GM18498 (cell line): ENCODE results near the gene IL6ST.
"Not testable (repeated sequence)": the region's sequence is repeated elsewhere in the genome, so short reads cannot be mapped to it uniquely, and the experiment has no call there.

Source experiments
- ATAC-seq: cut with Tn5 transposase; IDR thresholded peaks from one replicate; pipeline ENCODE4 v1.9.1; 2021; ENCODE audit warnings: mild to moderate bottlenecking, moderate library complexity; ENCODE audit not compliant: unreplicated experiment

The IL6ST gene

DNA sequence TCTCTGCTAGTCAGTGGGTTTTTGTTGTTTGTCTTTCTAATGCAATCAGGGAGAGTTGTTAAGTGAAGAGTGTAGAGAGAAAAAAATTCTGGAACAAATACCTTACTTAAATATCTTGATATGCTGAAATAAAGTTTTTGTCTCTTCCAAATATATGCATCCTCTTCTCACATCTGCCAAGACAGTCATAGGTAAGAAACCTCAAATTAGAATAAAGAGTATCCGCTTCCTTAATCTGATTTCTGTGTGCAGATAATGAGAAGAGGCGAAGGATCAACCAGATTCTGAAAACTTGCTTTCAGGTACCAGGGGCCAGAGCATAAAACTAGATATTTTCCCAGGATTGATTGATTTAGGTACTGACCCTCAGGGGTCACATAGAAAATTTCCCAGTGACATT is 11.3 kb upstream of the IL6ST start:
- peak; percentile 44 for ATAC-seq

DNA sequence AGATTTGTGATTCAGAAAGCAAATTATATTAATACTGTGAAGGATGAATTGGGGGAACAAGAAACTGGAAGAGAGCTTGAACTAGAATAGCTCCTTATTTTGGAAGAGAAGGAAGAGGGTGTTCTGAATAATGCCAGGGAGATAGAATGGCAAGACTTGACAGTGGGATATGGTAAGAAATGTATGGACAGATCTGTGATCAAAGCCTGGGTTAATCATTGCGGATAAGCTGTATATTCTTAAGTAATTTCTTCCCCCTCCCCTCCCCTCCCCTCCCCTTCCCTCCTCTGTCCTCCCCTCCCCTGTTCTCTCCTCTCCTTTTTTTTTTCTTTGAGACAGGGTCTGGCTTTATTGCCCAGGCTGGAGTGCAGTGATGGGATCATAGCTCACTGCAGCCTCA is 10.1 kb upstream of the IL6ST start:
- no peak for ATAC-seq

DNA sequence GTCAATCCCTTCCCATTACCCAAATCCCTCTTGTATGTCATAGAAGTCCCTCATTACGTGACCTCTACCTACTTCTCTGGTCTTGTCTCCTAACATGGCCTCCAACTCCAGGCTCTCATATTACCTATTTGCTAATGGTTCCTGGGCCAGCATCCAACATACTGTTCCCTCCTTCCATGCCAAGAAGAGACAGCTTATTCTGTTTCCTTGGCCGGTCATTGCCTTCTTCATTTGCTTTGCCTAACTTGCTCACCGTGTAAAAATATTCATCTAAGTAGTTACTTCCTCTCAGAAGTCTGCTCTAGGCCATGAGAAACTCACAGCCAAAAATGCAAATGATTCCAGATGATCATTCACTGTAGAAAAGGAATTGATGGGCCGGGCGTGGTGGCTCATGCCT is 8.9 kb upstream of the IL6ST start:
- ATAC-seq, result no peak

DNA sequence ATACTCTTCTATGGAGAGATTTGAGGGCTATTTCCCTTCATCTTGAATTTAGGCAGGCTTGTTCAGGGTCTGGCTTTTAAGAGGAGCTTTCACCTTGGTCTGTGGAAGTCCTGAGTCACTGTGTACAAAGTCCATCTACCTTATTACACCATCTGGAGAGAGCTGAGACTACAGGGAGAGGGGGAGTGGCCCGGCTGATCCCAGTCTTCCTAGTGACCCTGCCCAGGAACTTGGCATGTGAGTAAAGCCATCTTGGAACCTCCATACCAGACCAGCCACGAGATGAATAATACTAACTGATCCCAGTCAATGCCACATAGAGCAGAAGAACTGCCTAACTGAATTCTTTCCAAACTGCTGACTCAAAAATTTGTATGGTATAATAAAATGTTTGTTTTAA is 8.4 kb upstream of the IL6ST start:
- ATAC-seq, result no peak

DNA sequence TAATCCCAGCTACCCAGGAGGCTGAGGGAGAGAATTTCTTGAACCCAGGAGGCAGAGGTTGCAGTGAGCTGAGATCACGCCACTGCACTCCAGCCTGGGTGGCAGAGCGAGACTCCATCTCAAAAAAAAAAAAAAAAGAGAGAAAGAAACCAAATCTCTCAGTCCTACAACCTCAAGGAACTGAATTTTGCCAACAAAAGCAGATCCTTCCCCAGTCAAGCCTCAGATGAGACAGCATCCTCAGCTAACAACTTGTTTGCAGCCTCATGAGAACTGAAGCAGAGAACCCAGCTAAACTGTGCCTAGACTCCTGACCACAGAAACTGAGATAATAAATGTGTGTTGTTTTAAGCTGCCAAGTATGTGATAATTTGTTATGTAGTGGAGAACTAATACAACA is 7.5 kb upstream of the IL6ST start:
- ATAC-seq, result no peak

DNA sequence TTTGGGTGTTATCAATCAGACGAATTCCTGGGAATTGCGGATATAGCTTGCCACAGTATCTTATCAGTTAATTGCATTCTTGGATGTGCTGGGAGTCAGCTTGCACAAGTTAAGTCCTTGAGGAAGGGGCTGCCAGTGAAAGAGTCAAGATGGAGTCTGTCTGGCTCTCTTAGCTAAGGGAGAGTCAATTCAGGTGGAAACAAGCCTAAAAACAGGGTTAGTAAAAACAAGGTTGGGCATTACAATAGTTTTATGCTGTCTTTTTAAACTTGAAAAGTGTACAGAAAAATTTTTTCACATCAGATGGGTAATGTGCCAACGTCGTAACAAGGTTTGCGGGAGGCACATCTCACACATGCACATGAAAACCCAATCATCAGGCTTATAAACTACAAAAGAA is 5.5 kb upstream of the IL6ST start:
- not testable (repeated sequence) for ATAC-seq

DNA sequence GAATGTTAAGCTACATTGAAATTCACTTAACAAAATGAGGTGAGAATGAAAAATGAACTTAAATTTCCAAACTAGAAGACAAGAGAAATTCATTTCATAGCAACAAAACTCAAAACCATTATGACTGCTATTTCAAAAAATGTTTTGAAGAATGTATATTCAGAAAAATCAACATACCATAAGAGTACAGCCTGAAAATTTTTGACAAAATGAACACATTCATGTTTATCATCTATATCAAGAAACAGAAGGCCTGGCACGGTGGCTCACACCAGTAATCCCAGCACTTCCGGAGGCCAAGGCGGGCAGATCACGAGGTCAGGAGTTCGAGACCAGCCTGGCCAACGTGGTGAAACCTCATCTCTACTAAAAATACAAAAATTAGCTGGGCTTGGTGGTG is 4.2 kb upstream of the IL6ST start:
- no peak for ATAC-seq

DNA sequence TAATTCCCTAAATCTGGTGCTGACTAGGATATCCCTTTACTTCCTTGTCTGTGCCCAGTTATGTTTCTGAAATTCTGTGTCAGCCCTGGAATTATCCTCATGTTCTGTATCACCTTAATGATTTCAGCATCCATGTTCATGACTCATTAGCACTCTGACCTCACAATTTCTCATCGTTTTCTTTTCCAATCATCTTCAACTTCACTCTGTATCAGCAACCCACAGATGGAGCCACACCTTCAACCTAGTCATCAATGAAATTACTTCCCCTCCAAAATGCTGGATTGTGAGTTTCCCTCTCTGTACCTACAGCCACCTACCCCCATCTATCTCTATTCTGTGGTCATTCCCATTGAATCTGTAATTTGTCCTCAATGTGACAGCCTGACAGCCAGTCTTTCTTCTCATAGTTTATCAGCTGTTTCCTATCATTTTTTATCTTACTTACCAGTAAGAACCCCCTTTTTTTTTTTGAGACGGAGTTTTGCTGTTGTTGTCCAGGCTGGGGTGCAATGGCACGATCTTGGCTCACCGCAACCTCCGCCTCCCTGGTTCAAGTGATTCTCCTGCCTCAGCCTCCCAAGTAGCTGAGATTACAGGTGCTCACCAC is 3.1 kb upstream of the IL6ST start:
- no peak for ATAC-seq

DNA sequence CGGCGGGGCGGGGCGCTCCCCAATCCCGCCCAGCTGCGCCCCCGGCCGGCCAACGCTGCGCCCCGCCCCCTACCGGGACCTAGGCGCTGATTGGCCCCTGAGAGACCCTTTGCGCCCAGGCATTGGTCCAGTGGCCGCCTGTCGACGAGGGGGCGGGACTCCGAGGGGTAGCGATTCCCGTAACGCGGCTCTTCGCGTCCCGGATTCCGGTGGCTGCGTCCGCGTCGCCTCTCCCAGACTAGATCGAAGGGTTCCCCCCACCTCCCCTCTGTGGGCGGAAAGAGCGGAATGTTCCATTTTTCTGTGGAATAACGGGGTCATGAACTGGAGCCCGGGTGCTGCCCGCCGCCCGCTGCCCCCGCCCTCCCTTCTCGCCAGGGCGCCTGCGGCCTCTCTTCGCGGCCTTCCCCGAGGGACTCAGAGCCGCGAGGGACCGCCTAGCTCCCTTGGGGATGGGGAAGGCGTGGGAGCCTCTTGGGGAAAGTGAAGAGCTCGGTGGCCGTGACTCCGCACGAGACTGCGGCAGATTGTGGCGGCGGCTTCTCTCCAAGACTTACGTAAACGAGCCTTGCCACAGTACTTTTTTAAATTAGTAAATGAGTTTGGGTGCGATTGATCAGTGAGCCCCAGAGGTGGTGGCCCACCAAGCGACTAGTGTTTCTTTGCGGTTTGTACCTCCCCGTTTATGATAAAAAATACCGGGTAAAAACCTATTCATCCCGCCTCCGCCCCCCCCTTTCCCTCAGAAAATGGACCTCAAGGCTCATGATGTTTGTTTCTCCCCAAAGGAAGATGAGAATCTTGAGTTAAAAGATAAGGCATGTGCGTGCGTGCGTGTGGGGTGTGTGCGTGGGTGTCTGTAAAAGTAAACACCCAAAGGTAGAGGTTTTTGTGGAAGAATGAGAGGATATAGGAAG is 493 bp upstream of the IL6ST start:
- ATAC-seq, result peak; percentile 97

DNA sequence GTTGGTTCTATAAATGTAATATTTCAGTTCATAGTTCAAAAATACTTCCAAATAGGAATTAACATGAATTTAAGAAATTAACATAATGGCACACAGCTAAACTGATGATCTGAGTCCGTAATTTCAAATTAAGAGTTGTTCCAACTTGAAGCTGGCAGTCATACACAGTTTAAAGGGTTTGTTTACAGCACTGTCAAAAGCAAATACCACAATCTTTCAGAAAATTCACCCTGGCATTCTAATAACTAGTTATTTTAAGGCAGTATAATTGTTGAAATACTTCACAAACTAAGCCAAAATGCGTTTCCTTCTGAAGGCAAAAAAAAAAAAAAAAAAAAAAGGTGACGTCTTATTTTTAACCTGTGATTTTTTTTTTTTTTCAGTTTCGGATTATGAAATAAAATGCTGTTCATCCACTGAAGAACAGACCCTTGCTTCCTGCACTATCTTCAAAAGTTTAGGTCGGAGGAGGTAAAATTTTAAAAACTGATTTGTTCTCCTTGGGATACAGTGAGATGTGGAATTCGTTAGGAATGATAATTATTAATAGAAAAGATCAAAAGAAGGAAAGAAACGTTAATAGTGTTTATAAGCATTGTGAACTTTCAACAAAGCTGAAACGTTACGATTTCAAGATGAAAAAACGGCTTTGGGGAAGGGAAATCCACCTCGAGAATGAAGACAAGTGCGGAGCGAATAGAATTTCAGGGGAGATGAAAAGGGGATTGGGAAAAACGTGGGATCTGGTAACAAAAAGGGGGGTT is 850 bp downstream of the IL6ST start:
- no peak for ATAC-seq

DNA sequence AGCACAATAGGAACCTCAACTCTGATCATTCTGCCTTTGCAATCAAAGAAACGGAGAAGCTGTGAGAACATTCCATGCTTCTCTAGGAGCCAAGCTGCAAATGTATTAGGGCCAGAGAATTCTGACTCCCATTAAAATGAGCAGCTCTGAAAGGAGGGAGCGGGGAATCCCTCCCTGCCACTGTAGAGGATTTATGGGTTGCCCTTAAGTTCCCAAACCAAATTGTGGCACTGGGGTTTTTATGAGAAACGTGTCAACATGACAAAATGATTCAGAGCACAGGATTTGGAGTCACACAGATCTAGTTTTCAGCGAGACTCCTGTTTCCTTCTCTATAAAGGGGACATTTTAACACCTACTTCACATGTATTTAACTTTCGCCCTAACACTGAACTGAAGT is 1.8 kb downstream of the IL6ST start:
- no peak for ATAC-seq

DNA sequence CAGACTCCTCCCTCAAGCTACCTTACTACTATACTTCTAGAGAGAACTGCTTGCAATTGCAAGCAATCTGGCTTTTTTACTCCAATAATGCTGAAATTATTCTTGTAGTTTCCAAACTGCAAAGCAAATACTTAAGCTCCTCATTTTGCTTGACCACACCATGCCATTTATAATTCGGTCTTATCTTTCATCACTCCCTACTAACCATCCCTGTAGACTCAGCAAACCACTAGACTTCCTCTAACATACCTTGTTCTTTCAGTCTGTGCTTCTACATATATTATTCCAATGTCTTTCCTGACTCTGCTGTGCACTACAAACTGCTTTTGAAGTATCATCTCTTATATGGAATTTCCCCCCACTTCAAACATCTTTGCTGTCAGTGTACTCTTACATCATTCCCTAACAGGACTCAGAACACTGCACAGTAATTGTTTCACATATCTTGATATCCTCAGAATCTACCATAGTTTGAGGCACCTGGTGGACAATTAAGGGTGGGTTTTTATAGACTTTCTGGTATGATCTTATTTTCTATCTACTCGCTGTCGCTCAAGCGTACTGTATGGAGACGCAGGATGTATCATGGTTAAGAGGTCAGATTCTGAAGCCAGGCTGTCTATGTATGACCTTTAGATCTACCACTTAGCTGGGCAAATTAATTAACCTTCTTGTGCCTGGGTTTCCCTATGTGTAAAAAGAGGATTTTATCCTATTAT is 2.8 kb downstream of the IL6ST start:
- ATAC-seq, result no peak

DNA sequence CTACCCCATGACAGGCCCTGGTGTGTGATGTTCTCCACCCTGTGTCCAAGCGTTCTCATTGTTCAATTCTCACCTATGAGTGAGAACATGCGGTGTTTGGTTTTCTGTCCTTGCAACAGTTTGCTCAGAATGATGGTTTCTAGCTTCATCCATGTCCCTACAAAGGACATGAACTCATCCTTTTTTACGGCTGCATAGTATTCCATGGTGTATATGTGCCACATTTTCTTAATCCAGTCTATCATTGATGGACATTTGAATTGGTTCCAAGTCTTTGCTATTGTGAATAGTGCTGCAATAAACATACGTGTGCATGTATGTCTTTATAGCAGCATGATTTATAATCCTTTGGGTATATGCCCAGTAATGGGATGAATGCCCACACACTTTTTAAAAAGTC is 3.9 kb downstream of the IL6ST start:
- ATAC-seq, result not testable (repeated sequence)

DNA sequence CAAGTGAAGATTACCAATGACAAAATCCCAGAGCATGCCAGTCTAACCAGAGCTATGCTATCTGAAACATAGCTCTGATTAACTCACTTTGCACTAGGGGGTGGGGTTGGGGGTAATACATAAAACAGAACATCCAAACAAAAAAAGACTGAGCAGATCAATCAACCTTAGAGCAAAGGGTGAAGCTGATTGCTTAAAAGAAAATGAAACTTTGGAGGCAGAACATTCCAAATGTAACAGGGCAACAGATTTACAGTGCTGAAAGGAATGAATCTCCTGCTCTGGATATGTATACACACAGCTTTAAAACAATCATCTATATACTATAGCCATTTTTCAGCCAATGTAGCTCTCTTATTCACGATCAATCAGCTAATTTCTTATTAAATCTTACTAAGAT is 4.9 kb downstream of the IL6ST start:
- no peak for ATAC-seq

DNA sequence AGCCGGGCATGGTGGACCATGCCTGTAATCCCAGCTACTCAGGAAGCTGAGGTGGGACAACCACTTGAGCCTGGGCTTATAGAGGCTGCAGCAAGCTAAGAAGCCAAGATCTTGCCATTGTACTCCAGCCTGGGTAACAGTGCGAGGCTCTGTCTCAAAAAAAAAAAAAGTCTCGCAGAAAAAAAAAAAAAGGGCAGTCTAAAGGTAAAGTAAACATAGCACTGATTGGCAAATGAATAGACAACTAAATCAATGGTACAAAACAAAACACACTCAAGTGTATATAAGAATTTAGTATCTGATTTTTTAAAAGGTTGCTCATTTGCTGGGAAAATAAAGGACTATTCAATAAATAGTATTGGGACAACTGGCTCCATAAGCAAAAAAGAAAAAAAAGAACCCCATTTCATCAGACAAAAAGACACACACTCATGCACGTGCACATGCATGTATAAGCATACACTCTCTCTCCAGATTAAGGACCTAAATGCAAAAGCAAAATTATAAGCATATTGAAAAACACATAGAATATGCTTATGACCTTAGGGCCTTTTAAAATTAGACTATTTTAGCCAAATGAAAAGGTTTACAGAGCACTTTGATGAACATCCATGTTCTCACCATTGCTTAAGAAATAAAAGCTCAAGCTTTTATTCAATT is 5.7 kb downstream of the IL6ST start:
- no peak for ATAC-seq

DNA sequence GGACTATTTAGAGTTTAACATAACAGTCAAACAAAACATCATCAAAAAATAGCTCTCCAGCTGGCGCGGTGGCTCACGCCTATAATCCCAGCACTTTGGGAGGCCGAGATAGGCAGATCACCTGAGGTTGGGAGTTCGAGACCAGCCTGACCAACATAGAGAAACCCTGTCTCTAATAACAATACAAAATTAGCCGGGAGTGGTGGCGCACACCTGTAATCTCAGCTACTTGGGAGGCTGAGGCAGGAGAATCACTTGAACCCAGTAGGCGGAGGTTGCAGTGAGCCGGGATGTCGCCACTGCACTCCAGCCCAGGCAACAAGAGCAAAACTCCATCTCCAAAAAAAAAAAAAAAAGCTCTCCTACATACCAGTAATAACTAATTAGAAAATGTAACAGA is 6.3 kb downstream of the IL6ST start:
- not testable (repeated sequence) for ATAC-seq

DNA sequence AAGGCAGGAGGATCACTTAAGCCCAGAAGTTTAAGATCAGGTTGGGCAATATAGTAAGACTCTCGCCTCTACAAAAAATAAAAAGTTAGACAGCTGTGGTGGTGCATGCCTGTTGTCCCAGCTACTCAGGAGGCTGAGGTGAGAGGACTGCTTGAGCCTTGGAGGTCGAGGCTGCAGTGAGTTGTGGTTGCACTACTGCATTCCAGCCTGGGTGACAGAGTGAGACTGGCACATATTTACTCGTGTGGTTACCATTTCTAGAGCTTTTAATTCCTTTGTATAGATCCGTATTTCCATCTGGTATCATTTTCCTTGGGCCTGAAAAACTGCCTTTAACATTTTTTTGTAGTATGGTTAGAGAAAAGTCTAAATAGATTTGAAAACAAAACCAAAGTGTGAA is 7.8 kb downstream of the IL6ST start:
- no peak for ATAC-seq

DNA sequence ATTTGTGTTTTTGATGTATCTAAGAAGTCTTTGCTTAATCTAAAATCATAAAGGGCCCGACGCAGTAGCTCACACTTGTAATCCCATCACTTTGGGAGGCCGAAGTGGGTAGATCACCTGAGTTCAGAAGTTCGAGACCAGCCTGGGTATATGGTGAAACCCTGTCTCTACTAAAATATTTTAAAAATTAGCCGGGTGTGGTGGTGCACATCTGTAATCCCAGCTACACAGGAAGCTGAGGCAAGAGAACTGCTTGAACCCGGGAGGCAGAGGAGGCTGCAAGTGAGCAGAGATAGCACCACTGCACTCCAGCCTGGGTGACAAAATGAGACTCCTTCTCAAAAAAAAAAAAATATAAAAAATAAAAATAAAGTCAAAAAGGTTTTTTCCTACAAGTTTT is 9.6 kb downstream of the IL6ST start:
- no peak for ATAC-seq

DNA sequence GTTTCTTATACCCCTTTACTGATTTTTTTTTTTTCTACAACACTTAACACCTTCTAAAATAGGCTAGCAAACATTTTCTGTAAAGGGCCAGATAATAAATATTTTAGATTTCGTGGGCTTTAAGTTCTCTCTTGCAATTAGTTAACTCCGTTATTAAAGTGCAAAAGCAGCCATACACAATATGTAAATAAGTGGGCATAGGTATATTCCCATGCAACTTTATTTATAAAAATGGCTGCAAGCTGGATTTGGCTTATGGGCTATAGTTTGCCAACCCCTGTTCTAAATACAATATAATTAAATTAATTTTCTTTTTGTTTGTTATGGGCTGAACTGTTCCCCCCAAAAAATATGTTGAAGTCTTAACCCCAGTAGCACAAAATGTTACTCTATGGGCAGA is 10.8 kb downstream of the IL6ST start:
- no peak for ATAC-seq

DNA sequence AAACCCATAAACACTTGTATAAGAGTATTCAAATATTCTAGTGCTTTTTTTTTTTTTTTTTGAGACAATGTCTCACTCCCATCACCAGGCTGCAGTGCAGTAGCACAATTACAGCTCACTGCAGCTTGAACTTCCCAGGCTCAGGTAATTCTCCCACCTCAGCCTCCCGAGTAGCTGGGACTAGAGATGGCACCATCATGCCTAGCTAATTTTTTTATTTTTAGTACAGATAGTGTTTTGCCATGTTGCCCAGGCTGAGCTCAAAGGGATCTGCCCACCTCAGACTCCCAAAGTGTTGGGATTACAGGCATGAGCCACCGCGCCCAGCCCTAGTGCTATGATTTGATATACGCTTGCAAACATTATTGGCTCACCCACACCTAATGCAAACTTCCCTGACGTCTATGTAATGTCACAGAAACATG is 11.8 kb downstream of the IL6ST start:
- ATAC-seq, result no peak

DNA sequence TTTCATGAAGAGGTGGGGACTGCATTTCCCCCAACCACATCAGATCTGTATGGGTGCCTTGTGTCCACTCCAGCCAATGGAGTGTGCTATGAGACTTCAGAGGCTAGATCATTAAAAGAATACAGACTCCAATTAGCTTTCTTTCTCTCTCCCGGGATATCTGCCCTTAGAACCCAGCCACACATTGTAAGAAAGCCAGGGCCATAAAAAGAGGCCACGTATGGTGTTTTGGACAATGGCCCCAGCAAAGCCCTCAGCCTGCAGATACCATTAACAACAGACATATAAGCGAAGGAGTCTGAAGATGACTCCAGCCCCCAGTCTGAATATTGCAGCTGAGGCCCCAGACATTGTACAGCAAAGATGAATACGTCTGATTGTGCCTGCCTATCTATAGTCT is 21.5 kb downstream of the IL6ST start:
- ATAC-seq, result no peak
